Small intestine (tissue), 7 donors: ENCODE results near the gene NPTX2. TPM values are rescaled to one million over a fixed set of nuclear protein-coding genes. Genes with fewer than 3 reads are reported as not detected.

Experiments
- DNase-seq, 2 donors: peaks; one replicate each; pipeline versions ENCODE4 v3.0.0 to v3.0.0-alpha.2; 2013
- FAIRE-seq: peaks from 2 replicates; lab custom pipeline; 2012; peaks lifted over from hg19 to GRCh38; lab: Jason Lieb, UNC
- H3K27ac ChIP-seq, 3 donors: one replicate each; pipeline ENCODE4 v1.5.1; 2013; ENCODE audit warnings: low read length in 2 of 3, mild to moderate bottlenecking in 2 of 3, control low read depth in 1 of 3, inconsistent platforms in 1 of 3, low read depth in 1 of 3, moderate library complexity in 1 of 3
- H3K27me3 ChIP-seq, 3 donors: one replicate each; pipeline ENCODE4 v1.6.1; 2013; ENCODE audit warnings: low read length in 3 of 3, inconsistent platforms in 1 of 3; ENCODE audit not compliant: control insufficient read depth in 3 of 3, insufficient read depth in 3 of 3
- H3K36me3 ChIP-seq, 3 donors: one replicate each; pipeline ENCODE4 v1.6.1; 2013; ENCODE audit warnings: low read length in 3 of 3, inconsistent platforms in 1 of 3, low read depth in 1 of 3, mild to moderate bottlenecking in 1 of 3, moderate library complexity in 1 of 3; ENCODE audit not compliant: control insufficient read depth in 3 of 3, insufficient read depth in 2 of 3
- H3K4me1 ChIP-seq, 3 donors: one replicate each; pipeline ENCODE4 v1.6.1; 2013; ENCODE audit warnings: low read length in 2 of 3, inconsistent platforms in 1 of 3, low read depth in 1 of 3, mild to moderate bottlenecking in 1 of 3, moderate library complexity in 1 of 3; ENCODE audit not compliant: control insufficient read depth in 3 of 3, insufficient read depth in 2 of 3
- H3K4me3 ChIP-seq, 3 donors: one replicate each; pipeline ENCODE4 v1.5.1; 2013; ENCODE audit warnings: low read length in 3 of 3, control low read depth in 1 of 3, inconsistent platforms in 1 of 3, low read depth in 1 of 3, mild to moderate bottlenecking in 1 of 3, moderate library complexity in 1 of 3
- H3K9me3 ChIP-seq, 2 donors: one replicate each; pipeline ENCODE4 v1.6.1; 2013; ENCODE audit warnings: low read depth in 1 of 2, low read length in 1 of 2; ENCODE audit not compliant: control insufficient read depth in 2 of 2, insufficient read depth in 1 of 2
- WGBS, 3 donors: extraction: QIAGEN DNeasy Blood & Tissue Kit; methylation state at CpG; one replicate each; pipeline ENCODE4 v1.1.7; 2013; 5-methylcytosine and 5-hydroxymethylcytosine counted together
- polyA plus RNA-seq, 4 donors: library from polyadenylated mRNA; stranded (reverse) in 3 of 4; unstranded in 1 of 4; fragments of 200-250 nt in 3 of 4; fragments of 120-200 nt in 1 of 4; gene quantifications; one replicate each; pipeline versions ENCODE4 v1.2.1 to v1.2.3, GENCODE V29; 2013
- donor health status: healthy with polysubstance abuse.
- donor health status: control.
- donor health status: control.
- donor health status: Bipolar disorder and iron deficiency.
- donor health status: healthy.

NPTX2 gene
- polyA plus RNA-seq, 4 donors, result 0.27 to 7.4 (median 5.8) TPM; not detected in 1

- no peaks in the 10 kb centered on the region for H3K27me3 ChIP-seq
- no peak overlapping the region for H3K27ac ChIP-seq
- no peaks in the 10 kb centered on the region for H3K4me1 ChIP-seq
- no peak for FAIRE-seq
- no peak overlapping the region for H3K4me3 ChIP-seq
- no peak for DNase-seq
- no peaks in the 10 kb centered on the region for H3K36me3 ChIP-seq
- WGBS, 3 donors, result 59 to 76% (median 69%) methylated on average over 9 of the region's 9 CpGs
- H3K9me3 ChIP-seq, result peaks cover 0 to under 1% of the 10 kb centered on the region in 2 donors
Observed at GRCh38 chr7:98669329-98670000, 52.4 kb downstream of the NPTX2 start.

GRCh38 chr7:98670186-98670585 is 53.1 kb downstream of the NPTX2 start:
- no peaks in the 10 kb centered on the region for H3K4me1 ChIP-seq
- H3K27ac ChIP-seq, result no peak overlapping the region
- FAIRE-seq (no peak), DNase-seq (no peak)
- no peaks in the 10 kb centered on the region for H3K36me3 ChIP-seq
- no peak overlapping the region for H3K4me3 ChIP-seq
- H3K9me3 ChIP-seq, result no peaks in the 10 kb centered on the region
- no peaks in the 10 kb centered on the region for H3K27me3 ChIP-seq
- WGBS, 3 donors, result 85 to 87% (median 87%) methylated on average over 8 of the region's 8 CpGs

GRCh38 chr7:98671733-98672331 is 54.7 kb downstream of the NPTX2 start:
- no peaks in the 10 kb centered on the region for H3K36me3 ChIP-seq
- DNase-seq (no peak), FAIRE-seq (no peak)
- no peaks in the 10 kb centered on the region for H3K27me3 ChIP-seq
- WGBS, 3 donors, result 54 to 59% (median 57%) methylated on average over 2 of the region's 2 CpGs
- no peak overlapping the region for H3K27ac ChIP-seq
- no peaks in the 10 kb centered on the region for H3K9me3 ChIP-seq
- H3K4me3 ChIP-seq, result no peak overlapping the region
- H3K4me1 ChIP-seq, result no peaks in the 10 kb centered on the region

GRCh38 chr7:98674461-98674860 is 57.4 kb downstream of the NPTX2 start:
- Histone ChIP-seq H3K27ac (no peak overlapping the region), H3K36me3 (no peaks in the 10 kb centered on the region), H3K4me1 (no peaks in the 10 kb centered on the region), H3K4me3 (no peak overlapping the region), H3K9me3 (peaks cover 0 to 6% of the 10 kb centered on the region in 2 donors), H3K27me3 (no peaks in the 10 kb centered on the region)
- WGBS, 3 donors, result 57 to 71% (median 65%) methylated on average over 8 of the region's 8 CpGs
- FAIRE-seq (no peak), DNase-seq (no peak)

GRCh38 chr7:98674881-98675280 is 57.8 kb downstream of the NPTX2 start:
- Histone ChIP-seq H3K9me3 (peaks cover 0 to 6% of the 10 kb centered on the region in 2 donors), H3K27ac (no peak overlapping the region), H3K4me3 (no peak overlapping the region), H3K4me1 (no peaks in the 10 kb centered on the region), H3K36me3 (no peaks in the 10 kb centered on the region), H3K27me3 (no peaks in the 10 kb centered on the region)
- 55 to 66% (median 56%) methylated on average over 8 to 9 of the region's 9 CpGs for WGBS, 3 donors
- no peak for FAIRE-seq
- DNase-seq, result no peak

- no peak overlapping the region for H3K27ac ChIP-seq
- peaks cover 0 to 6% of the 10 kb centered on the region in 2 donors for H3K9me3 ChIP-seq
- H3K4me3 ChIP-seq, result no peak overlapping the region
- no peaks in the 10 kb centered on the region for H3K4me1 ChIP-seq
- no peak for DNase-seq
- 86 to 91% (median 90%) methylated on average over 7 of the region's 7 CpGs for WGBS, 3 donors
- H3K36me3 ChIP-seq, result no peaks in the 10 kb centered on the region
- no peak for FAIRE-seq
- peaks cover 0 to 2% (median 0%) of the 10 kb centered on the region in 3 donors for H3K27me3 ChIP-seq
Observed at GRCh38 chr7:98678215-98678614, 61.1 kb downstream of the NPTX2 start.

Other genes with a start within 250 kb of the NPTX2 start
- gene BAIAP2L1, start 216.2 kb upstream of the NPTX2 start, polyA plus RNA-seq, result 10 to 100 TPM; 23.8 to 51.4 (median 33.1) TPM